ENCODE data around the gene TCF12.

The TCF12 gene

DNA sequence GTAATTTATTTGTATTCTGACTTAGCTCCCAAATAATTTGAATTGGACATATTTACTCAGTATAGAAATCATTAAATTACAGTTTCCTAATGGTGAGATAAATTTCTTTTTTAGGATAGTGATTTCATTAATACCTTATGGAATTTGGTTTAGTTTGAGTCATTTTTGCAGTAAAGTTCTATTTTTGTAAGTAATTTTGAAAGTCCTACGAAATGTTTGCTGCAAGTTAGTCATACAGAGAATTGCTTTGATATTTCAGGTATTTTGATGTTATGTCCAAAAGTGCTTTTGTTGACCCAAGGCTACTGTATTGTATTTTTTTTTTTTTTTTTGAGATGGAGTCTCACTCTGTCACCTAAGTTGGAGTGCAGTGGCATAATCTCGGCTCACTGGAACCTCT is 41.7 kb downstream of the TCF12 start:
- no peak overlapping the region for H3K4me3 ChIP-seq (ENCODE audit: low read depth, low read length, poor library complexity, severe bottlenecking)
- no peak overlapping the region for H3K4me2 ChIP-seq (ENCODE audit: low read length)
- no peak overlapping the region for H2AFZ ChIP-seq (ENCODE audit: low read length)
- peaks cover 10% of the 10 kb centered on the region for H3K36me3 ChIP-seq (ENCODE audit: insufficient read depth, low read length)
- TF ChIP-seq, protein P1, sequence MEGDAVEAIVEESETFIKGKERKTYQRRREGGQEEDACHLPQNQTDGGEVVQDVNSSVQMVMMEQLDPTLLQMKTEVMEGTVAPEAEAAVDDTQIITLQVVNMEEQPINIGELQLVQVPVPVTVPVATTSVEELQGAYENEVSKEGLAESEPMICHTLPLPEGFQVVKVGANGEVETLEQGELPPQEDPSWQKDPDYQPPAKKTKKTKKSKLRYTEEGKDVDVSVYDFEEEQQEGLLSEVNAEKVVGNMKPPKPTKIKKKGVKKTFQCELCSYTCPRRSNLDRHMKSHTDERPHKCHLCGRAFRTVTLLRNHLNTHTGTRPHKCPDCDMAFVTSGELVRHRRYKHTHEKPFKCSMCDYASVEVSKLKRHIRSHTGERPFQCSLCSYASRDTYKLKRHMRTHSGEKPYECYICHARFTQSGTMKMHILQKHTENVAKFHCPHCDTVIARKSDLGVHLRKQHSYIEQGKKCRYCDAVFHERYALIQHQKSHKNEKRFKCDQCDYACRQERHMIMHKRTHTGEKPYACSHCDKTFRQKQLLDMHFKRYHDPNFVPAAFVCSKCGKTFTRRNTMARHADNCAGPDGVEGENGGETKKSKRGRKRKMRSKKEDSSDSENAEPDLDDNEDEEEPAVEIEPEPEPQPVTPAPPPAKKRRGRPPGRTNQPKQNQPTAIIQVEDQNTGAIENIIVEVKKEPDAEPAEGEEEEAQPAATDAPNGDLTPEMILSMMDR (IDR thresholded peaks at IDR 0.05; ENCODE audit: low read length), result no peak
- no peak for TF ChIP-seq EZH2 (IDR thresholded peaks at IDR 0.05; ENCODE audit: borderline replicate concordance, low read length)
- no peaks in the 10 kb centered on the region for H3K9me2 ChIP-seq (ENCODE audit: low read depth, low read length)
- H3F3A ChIP-seq (ENCODE audit: insufficient read depth, low read length), result no peaks in the 10 kb centered on the region
- H4K20me1 ChIP-seq (ENCODE audit: insufficient read depth, low read length), result 0 out of 2 replicates have a peak, but pooled peaks cover 3% of the 10 kb centered on the region
- H3K9me3 ChIP-seq (ENCODE audit: low read length), result no peaks in the 10 kb centered on the region
- H3K79me2 ChIP-seq (ENCODE audit: insufficient read depth, low read length), result peaks cover 97% of the 10 kb centered on the region
- no peak overlapping the region for H3K27ac ChIP-seq (ENCODE audit: low read depth, low read length, poor library complexity, severe bottlenecking)
- no peaks in the 10 kb centered on the region for H3K27me3 ChIP-seq (ENCODE audit: insufficient read depth, low read length)
- peaks cover 12% of the 10 kb centered on the region for H3K4me1 ChIP-seq (ENCODE audit: insufficient read depth, low read length, severe bottlenecking)
- no peak overlapping the region for H3K9ac ChIP-seq (ENCODE audit: low read length)

DNA sequence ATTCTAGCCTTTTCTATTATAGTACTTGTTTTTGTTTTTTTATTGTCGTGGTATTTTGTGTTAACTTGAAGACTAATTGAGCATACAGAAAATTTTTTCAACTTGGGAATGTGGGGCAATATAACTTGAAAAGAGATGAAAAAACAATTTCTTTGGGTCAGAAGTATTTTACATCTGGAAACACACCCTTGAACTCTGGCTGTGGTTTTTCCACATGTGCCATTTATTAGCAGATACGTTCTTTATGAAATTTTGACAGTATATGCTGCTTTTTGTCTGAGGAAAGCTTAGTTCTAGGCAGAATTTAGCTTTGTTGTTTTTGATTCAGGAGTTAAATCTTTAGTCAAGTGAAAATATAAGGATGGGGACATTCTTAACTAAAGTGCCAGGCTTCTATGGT is 44.7 kb downstream of the TCF12 start:
- Histone ChIP-seq H3F3A (ENCODE audit: insufficient read depth, low read length) (no peaks in the 10 kb centered on the region), H3K9me2 (ENCODE audit: low read depth, low read length) (no peaks in the 10 kb centered on the region), H3K27ac (ENCODE audit: low read depth, low read length, poor library complexity, severe bottlenecking) (no peak overlapping the region), H2AFZ (ENCODE audit: low read length) (no peak overlapping the region), H3K79me2 (ENCODE audit: insufficient read depth, low read length) (peaks cover 98% of the 10 kb centered on the region), H3K27me3 (ENCODE audit: insufficient read depth, low read length) (no peaks in the 10 kb centered on the region), H3K4me3 (ENCODE audit: low read depth, low read length, poor library complexity, severe bottlenecking) (no peak overlapping the region), H3K9me3 (ENCODE audit: low read length) (no peaks in the 10 kb centered on the region), H3K4me2 (ENCODE audit: low read length) (no peak overlapping the region), H3K9ac (ENCODE audit: low read length) (no peak overlapping the region), H4K20me1 (ENCODE audit: insufficient read depth, low read length) (peaks cover 7% of the 10 kb centered on the region; the same call in 1 of the 2 replicates), H3K36me3 (ENCODE audit: insufficient read depth, low read length) (peaks cover 4% of the 10 kb centered on the region; the same call in 1 of the 2 replicates), H3K4me1 (ENCODE audit: insufficient read depth, low read length, severe bottlenecking) (peaks cover 12% of the 10 kb centered on the region)
- no peak for TF ChIP-seq EZH2 (IDR thresholded peaks at IDR 0.05; ENCODE audit: borderline replicate concordance, low read length)
- TF ChIP-seq, protein P1 (IDR thresholded peaks at IDR 0.05; ENCODE audit: low read length), result no peak

DNA sequence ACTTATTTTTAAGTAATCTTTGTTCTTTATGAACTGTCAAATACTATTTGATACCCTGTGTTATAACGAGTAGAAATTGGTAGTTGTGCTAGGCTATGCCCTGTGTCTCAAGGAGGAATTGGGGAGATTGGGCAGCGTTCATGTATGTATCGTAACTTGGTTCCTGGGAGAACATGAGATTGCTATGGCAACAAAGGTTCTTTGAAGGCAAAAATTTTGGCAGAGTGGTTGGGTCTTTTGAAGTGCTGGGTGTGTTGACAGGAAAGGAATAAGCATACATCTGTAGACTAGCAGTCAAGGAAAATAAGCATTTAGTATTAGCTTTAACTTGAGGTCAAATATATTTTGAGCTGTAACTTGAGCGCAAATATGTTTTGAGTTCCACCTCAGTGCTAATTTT is 45.3 kb downstream of the TCF12 start:
- no peaks in the 10 kb centered on the region for H3K27me3 ChIP-seq (ENCODE audit: insufficient read depth, low read length)
- no peaks in the 10 kb centered on the region for H3F3A ChIP-seq (ENCODE audit: insufficient read depth, low read length)
- H2AFZ ChIP-seq (ENCODE audit: low read length), result no peak overlapping the region
- H3K4me1 ChIP-seq (ENCODE audit: insufficient read depth, low read length, severe bottlenecking), result peaks cover 12% of the 10 kb centered on the region
- no peak for TF ChIP-seq EZH2 (IDR thresholded peaks at IDR 0.05; ENCODE audit: borderline replicate concordance, low read length)
- TF ChIP-seq, protein P1 (IDR thresholded peaks at IDR 0.05; ENCODE audit: low read length), result no peak
- no peak overlapping the region for H3K9ac ChIP-seq (ENCODE audit: low read length)
- no peak overlapping the region for H3K27ac ChIP-seq (ENCODE audit: low read depth, low read length, poor library complexity, severe bottlenecking)
- peaks cover 7% of the 10 kb centered on the region; the same call in 1 of the 2 replicates for H4K20me1 ChIP-seq (ENCODE audit: insufficient read depth, low read length)
- no peak overlapping the region for H3K4me2 ChIP-seq (ENCODE audit: low read length)
- no peak overlapping the region for H3K4me3 ChIP-seq (ENCODE audit: low read depth, low read length, poor library complexity, severe bottlenecking)
- no peaks in the 10 kb centered on the region for H3K9me2 ChIP-seq (ENCODE audit: low read depth, low read length)
- H3K36me3 ChIP-seq (ENCODE audit: insufficient read depth, low read length), result peaks cover 4% of the 10 kb centered on the region; the same call in 1 of the 2 replicates
- H3K79me2 ChIP-seq (ENCODE audit: insufficient read depth, low read length), result peaks cover 98% of the 10 kb centered on the region
- no peaks in the 10 kb centered on the region for H3K9me3 ChIP-seq (ENCODE audit: low read length)
